PC-9 (cell line): ENCODE data around the gene IQSEC1. TPM values are rescaled to one million over a fixed set of nuclear protein-coding genes. Genes with fewer than 3 reads are reported as not detected.

Experiments
- BruUV-seq: library from RNA; stranded (reverse); fragments of 400-500 nt; replicated peaks from 2 replicates; lab custom pipeline; 2021; lab: Mats Ljungman, UMichigan
- CTCF ChIA-PET: fragments of 300-600 bp; sonication (Branson Sonifier 250); formaldehyde crosslinking; loops from one replicate; lab custom pipeline; 2022; ENCODE audit warnings: antibody characterized with exemption; lab: Charles Lee
- POLR2A ChIA-PET: fragments of 300-600 bp; sonication (Branson Sonifier 250); formaldehyde crosslinking; loops from one replicate; lab custom pipeline; 2022; ENCODE audit warnings: antibody characterized with exemption; ENCODE audit not compliant: unreplicated experiment; lab: Charles Lee
- DNase-seq, 2 experiments: peaks; one replicate each; pipeline versions ENCODE4 v3.0.0 to v3.0.0-alpha.2; 2015 to 2022; ENCODE audit warnings: mixed read lengths in 1 of 2
- H2AFZ ChIP-seq: fragments of 200-600 bp; sonication (generic); 2 replicates; pipeline ENCODE4 v1.8.1; 2017; ENCODE audit warnings: antibody characterized with exemption
- H3F3A ChIP-seq: fragments of 200-600 bp; sonication (generic); 2 replicates; pipeline ENCODE4 v1.8.1; 2017; ENCODE audit warnings: antibody characterized with exemption, mild to moderate bottlenecking, low read depth; ENCODE audit not compliant: insufficient read depth
- H3K27ac ChIP-seq: fragments of 200-600 bp; sonication (generic); 2 replicates; pipeline ENCODE4 v1.6.1; 2016; ENCODE audit warnings: mixed run types
- H3K27me3 ChIP-seq: fragments of 200-600 bp; sonication (generic); 2 replicates; pipeline ENCODE4 v1.6.1; 2016; ENCODE audit warnings: low read depth, mixed run types; ENCODE audit not compliant: insufficient read depth
- H3K36me3 ChIP-seq: fragments of 200-600 bp; sonication (generic); 2 replicates; pipeline ENCODE4 v1.6.1; 2016; ENCODE audit warnings: low read depth, mixed run types
- H3K4me1 ChIP-seq: fragments of 200-600 bp; sonication (generic); replicated peaks from 2 replicates; pipeline ENCODE4 v1.6.1; 2016; ENCODE audit warnings: mixed run types; ENCODE audit not compliant: insufficient read depth
- H3K4me2 ChIP-seq: fragments of 200-600 bp; sonication (generic); 2 replicates; pipeline ENCODE4 v1.6.1; 2017; ENCODE audit warnings: mixed run types
- H3K4me3 ChIP-seq: fragments of 200-600 bp; sonication (generic); 2 replicates; pipeline ENCODE4 v1.6.1; 2016; ENCODE audit warnings: mixed run types
- H3K79me2 ChIP-seq: fragments of 200-600 bp; sonication (generic); 2 replicates; pipeline ENCODE4 v1.6.1; 2017; ENCODE audit warnings: low read depth, mixed run types
- H3K9me2 ChIP-seq: fragments of 200-600 bp; sonication (generic); 2 replicates; pipeline ENCODE4 v1.8.1; 2017; ENCODE audit warnings: mild to moderate bottlenecking; ENCODE audit not compliant: insufficient read depth
- H3K9me3 ChIP-seq: fragments of 200-600 bp; sonication (generic); 2 replicates; pipeline ENCODE4 v1.8.1; 2016; ENCODE audit warnings: low read depth; ENCODE audit not compliant: insufficient read depth
- H4K20me1 ChIP-seq: fragments of 200-600 bp; sonication (generic); 2 replicates; pipeline ENCODE4 v1.8.1; 2017; ENCODE audit not compliant: insufficient read depth
- CTCF ChIP-seq: fragments of 200-600 bp; sonication (generic); conservative IDR thresholded peaks from 2 replicates; pipeline ENCODE4 v1.6.1; 2017; ENCODE audit warnings: mixed run types, antibody characterized with exemption, mild to moderate bottlenecking, moderate library complexity
- EZH2 ChIP-seq: fragments of 200-600 bp; sonication (generic); IDR thresholded peaks from 2 replicates; pipeline ENCODE4 v1.8.0; 2017; ENCODE audit warnings: antibody characterized with exemption, low read depth
- intact Hi-C: fragments of 100-400 bp; cut with micrococcal nuclease; formaldehyde crosslinking; loops from one replicate; pipeline ENCODE4 v1.10.0; 2022; ENCODE audit not compliant: unreplicated experiment
- total RNA-seq: library from RNA; stranded (reverse); gene quantifications from 2 replicates; pipeline ENCODE4 v1.2.3, GENCODE V29; 2021

Gene IQSEC1
- total RNA-seq, 1 experiment from 2014 or later, result 30.7 TPM

- Histone ChIP-seq H3F3A (peaks cover 15% of the 10 kb centered on the region; the same call in 1 of the 2 replicates), H3K27me3 (no peaks in the 10 kb centered on the region), H3K9me3 (no peaks in the 10 kb centered on the region), H3K79me2 (no peaks in the 10 kb centered on the region), H3K4me1 (peaks cover 27% of the 10 kb centered on the region), H3K4me2 (no peak overlapping the region), H3K27ac (no peak overlapping the region), H4K20me1 (no peaks in the 10 kb centered on the region), H2AFZ (no peak overlapping the region), H3K9me2 (no peaks in the 10 kb centered on the region), H3K4me3 (no peak overlapping the region), H3K36me3 (no peaks in the 10 kb centered on the region)
- intact Hi-C loops, result loop anchor here (5.0 kb wide), 1 partner anchor 63 kb away; no protein-coding TSS in a partner anchor
- CTCF ChIA-PET, result no interaction called here
- no TSS peak for BruUV-seq
- no peak for TF ChIP-seq EZH2
- no peak for TF ChIP-seq CTCF
- DNase-seq, result no peak
- POLR2A ChIA-PET, result no interaction called here
Observed at GRCh38 chr3:13060341-13060910, 12.8 kb downstream of the IQSEC1 start.

DNA sequence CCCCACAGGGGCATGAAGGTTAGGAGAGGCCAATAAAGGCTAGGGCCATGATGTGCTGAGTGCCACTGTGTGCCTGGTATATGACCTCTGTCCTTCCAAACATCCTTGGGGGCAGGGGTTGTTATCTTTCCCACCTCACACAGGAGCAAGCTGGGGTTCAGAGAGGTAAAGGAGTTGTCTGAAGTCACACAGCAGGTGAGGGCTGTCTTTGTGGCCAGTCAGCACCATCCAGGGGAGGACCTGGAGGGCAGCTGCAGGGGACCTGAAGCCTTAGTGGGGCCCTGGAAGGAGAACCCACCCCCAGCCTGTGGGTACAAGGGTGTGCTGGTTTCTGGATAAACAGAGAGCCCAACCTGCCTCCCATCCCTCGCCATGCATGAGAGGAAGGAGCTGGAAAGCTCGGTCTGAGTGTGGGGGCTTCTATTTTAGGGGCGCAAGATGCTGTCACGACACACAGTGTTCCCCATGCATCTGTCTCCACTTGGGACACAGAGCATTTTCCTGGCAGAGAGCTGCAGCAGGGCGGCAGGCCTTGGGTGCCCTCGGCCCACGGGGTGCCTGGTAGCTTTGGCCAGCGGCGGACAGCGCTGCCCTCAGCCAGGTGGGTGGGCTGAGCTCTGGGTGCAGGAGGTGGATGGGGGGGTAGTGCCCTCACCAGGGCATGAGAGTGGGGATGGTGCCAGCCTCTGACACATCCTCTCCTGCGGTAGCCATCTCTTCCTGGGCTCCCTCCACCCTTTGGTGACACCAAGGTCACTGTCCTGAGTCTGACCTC, 14.7 kb downstream of the IQSEC1 start:
- Histone ChIP-seq H3K4me2 (0 out of 2 replicates have a peak overlapping the region, but pooled peaks have one; percentile 10), H3K27me3 (no peaks in the 10 kb centered on the region), H3K9me2 (no peaks in the 10 kb centered on the region), H3K9me3 (no peaks in the 10 kb centered on the region), H2AFZ (no peak overlapping the region), H3K4me1 (peaks cover 23% of the 10 kb centered on the region), H3K36me3 (no peaks in the 10 kb centered on the region), H3F3A (peaks cover 12% of the 10 kb centered on the region; the same call in 1 of the 2 replicates), H3K79me2 (no peaks in the 10 kb centered on the region), H3K4me3 (no peak overlapping the region), H4K20me1 (no peaks in the 10 kb centered on the region), H3K27ac (no peak overlapping the region)
- intact Hi-C loops, result no loop called here
- ChIA-PET CTCF (no interaction called here), POLR2A (no interaction called here)
- BruUV-seq, result no TSS peak
- TF ChIP-seq EZH2 (no peak), CTCF (no peak)
- DNase-seq, result no peak

GRCh38 chr3:13057282-13058040, 15.8 kb downstream of the IQSEC1 start:
- BruUV-seq, result no TSS peak
- intact Hi-C loops, result no loop called here
- Histone ChIP-seq H2AFZ (no peak overlapping the region), H3K36me3 (no peaks in the 10 kb centered on the region), H3K27me3 (no peaks in the 10 kb centered on the region), H3K4me1 (peaks cover 12% of the 10 kb centered on the region), H3K79me2 (no peaks in the 10 kb centered on the region), H3K4me2 (0 out of 2 replicates have a peak overlapping the region, but pooled peaks have one; percentile 10), H3K9me2 (no peaks in the 10 kb centered on the region), H3K4me3 (no peak overlapping the region), H3F3A (peaks cover 6% of the 10 kb centered on the region; the same call in 1 of the 2 replicates), H3K9me3 (no peaks in the 10 kb centered on the region), H3K27ac (no peak overlapping the region), H4K20me1 (no peaks in the 10 kb centered on the region)
- TF ChIP-seq EZH2, result no peak
- TF ChIP-seq CTCF, result no peak
- CTCF ChIA-PET, result no interaction called here
- peak; percentile 45 to 52 for DNase-seq
- POLR2A ChIA-PET, result no interaction called here
